Measurements from ENCODE around the gene UBAC1.

Gene UBAC1

GRCh38 chr9:135883410-135884089 is 77.6 kb downstream of the UBAC1 start:
- DNase-seq (ENCODE audit: low read depth), result no peak
